ENCODE results near the gene SERTAD1.
A peak's percentile ranks its signal among the peaks of the same experiment; 100 is the strongest.
"Not testable (repeated sequence)": the region's sequence is repeated elsewhere in the genome, so short reads cannot be mapped to it uniquely, and the experiment has no call there.

Gene SERTAD1

GRCh38 chr19:40421993-40422747 is 3.6 kb downstream of the SERTAD1 start:
- DNase-seq (ENCODE audit: low spot score), result no peak

DNA sequence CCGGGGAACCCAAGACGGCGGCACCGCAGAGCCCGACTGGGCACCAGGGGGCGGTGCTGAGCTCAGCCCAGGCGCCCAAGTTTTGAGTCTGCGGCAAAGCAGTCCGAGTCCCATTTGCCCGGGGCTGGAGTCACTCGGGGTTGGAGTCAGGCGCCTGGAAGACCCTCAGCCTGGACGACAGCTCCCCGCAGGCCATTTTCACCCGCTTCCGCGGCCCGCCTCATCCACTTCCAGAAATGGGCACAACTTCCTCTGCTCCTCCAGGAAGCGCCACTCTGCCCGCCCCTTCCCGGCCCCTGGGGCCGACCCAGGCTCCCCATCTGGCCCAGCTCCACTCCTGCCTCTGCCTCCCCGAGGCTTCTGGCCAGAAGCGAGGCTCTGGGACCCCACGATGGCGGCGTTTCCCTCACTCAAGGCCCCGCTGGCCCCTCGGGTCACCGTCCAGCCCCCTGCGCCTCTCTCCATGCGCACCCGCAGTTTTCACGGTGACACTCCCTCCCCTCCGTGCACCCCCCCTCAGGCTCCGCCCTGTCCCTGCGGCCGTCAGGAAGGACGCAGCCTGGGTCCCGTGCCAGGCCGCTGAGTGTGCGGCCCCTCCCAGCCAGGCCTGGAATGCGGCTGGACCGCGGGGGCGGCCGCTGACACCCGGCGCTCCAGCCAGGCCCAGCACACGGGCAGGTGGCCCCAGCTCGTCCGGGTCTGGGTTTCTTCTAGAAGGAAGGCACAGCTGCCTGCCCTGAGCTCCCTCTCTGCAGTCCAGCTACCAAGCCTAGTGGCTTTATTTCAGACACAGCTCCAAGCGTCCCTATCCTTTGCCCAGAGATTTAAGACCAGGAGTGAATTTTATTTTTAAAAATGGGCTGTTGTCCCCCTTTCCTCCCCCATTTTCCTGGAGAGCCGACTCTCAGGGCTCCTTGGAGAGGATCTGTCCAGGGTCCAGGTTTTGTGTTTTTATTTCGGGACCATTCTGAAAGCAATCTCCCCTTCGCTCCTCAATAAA is 4.7 kb downstream of the SERTAD1 start:
- DNase-seq (ENCODE audit: low spot score), result peak; percentile 88

GRCh38 chr19:40420451-40420765 is 5.4 kb downstream of the SERTAD1 start:
- no peak for DNase-seq (ENCODE audit: low spot score)

DNA sequence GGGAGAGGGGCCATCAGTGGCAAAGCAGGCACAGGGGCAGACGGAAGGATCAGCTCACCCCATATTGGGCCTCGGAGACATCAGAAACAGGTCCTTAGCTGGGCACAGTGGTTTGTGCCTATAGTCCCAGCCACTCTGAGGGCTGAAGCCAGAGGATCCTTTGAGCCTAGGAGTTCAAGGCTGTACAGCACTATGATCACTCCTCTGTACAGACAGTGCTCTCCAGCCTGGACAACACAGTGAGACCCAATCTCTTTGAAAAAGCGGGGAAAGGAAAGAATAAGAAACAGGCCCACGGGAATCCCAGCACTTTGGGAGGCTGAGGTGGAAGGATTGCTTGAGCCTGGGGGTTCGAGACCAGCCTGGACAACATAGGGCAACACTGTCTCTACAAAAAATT is 6.0 kb downstream of the SERTAD1 start:
- no peak for DNase-seq (ENCODE audit: low spot score)

DNA sequence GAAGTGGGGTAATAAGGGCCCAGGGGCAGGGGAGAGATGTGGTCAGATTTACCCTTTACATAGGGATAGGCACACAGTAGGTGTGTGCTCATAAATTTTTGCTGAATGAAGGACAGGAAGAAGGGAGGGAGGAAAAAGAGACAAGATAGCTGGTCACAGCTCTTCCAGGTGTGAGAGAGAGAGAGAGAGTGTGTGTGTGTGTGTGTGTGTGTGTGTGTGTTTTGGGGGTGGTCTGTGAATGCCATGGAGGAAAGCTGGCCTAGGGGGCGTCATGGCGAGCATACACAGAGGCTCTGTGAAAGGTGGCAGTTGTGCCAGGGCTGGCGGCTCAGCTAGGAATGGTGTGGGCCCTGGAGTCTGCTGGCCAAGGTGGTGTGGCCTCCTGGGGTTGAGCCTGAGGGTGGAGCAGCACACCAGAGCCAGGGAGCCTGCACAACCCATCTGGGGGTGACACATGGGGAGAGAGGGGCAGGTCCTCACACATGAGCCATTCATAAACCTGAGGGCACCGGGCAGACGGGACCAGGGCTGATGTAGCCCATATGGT is 6.7 kb downstream of the SERTAD1 start:
- DNase-seq (ENCODE audit: low spot score), result no peak

DNA sequence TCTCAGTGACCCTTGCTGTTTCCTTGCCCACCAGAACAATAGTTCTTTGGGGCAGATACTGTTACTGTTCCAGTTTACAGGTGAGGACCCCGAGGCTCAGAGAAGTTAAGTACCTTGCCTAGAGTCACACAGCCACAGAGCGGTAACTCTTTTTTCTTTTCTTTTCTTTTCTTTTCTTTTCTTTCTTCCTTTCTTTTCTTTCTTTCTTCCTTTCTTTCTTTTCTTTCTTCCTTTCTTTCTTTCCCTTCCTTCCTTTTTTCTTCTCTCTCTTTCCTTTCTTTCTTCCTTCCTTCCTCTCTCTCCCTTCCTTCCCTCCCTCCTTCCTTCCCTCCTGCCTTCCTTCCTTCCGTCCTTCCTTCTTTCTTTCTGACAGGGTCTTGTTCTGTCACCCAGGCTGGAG is 7.8 kb downstream of the SERTAD1 start:
- no peak for DNase-seq (ENCODE audit: low spot score)

GRCh38 chr19:40417643-40417981 is 8.2 kb downstream of the SERTAD1 start:
- no peak for DNase-seq (ENCODE audit: low spot score)

DNA sequence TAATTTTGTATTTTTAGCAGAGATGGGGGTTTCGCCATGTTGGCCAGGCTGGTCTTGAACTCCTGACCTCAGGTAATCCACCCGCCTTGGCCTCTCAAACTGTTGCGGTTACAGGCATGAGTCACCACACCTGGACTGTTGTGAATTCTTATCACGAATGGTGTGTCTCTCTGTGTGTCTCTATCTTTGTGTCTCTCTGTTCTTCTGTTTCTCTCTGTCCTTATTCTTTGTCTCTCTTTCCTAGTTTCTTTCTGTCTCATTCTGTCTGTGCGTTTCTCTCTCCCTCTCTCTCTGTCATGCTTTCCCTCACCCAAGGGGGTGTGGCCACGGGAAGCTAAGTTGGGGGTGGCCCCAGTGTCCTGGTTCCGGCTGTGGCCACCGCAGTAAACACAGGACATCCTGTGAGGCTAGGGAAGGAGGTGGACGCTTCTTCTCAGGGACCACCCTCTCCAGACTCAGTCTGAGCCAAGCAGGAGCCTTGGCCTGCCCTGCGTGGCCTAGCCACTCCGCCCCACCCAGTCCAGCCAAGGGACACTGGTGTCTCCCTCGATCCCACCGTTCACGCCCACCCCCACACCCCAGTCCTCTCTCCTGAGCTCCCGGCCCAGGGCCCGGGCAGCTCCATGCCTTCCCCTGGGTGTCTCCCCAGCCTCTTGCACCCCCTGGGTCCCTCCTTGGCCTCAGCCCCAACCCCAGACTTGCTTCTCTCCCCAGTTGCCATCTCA is 8.7 kb downstream of the SERTAD1 start:
- DNase-seq (ENCODE audit: low spot score), result no peak

DNA sequence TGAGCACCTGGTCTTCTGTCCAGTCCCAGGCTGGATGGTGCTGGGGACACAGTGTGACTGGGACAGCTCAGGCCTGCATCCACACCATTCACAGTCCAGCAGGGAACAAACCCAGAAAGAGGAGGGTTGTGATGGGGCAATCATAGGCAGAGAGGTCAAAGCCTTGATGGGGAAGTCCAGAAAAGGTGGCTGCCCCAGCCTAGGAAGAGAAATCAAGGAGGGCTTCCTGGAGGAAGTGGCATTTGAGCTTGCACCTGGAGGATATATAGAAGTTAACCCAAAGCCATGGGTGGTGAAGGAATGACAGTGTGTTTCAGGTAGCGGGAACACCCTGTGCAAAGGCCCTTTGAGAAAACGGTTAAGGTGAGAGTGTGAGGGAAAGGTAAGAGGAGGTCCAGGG is 10.0 kb downstream of the SERTAD1 start:
- no peak for DNase-seq (ENCODE audit: low spot score)

- no peak for DNase-seq (ENCODE audit: low spot score)
Observed at GRCh38 chr19:40414542-40415535, 11.0 kb downstream of the SERTAD1 start.

GRCh38 chr19:40413291-40413845 is 12.4 kb downstream of the SERTAD1 start, which contains the start of gene PRX:
PRX (minus strand) TSS chr19:40413378; CDS start chr19:40407932, 5,446 bp downstream.
- peak; percentile 82 for DNase-seq (ENCODE audit: low spot score)

- no peak for DNase-seq (ENCODE audit: low spot score)
Observed at GRCh38 chr19:40412866-40413265, 12.9 kb downstream of the SERTAD1 start.

GRCh38 chr19:40411958-40412499 is 13.8 kb downstream of the SERTAD1 start:
- DNase-seq (ENCODE audit: low spot score), result no peak

DNA sequence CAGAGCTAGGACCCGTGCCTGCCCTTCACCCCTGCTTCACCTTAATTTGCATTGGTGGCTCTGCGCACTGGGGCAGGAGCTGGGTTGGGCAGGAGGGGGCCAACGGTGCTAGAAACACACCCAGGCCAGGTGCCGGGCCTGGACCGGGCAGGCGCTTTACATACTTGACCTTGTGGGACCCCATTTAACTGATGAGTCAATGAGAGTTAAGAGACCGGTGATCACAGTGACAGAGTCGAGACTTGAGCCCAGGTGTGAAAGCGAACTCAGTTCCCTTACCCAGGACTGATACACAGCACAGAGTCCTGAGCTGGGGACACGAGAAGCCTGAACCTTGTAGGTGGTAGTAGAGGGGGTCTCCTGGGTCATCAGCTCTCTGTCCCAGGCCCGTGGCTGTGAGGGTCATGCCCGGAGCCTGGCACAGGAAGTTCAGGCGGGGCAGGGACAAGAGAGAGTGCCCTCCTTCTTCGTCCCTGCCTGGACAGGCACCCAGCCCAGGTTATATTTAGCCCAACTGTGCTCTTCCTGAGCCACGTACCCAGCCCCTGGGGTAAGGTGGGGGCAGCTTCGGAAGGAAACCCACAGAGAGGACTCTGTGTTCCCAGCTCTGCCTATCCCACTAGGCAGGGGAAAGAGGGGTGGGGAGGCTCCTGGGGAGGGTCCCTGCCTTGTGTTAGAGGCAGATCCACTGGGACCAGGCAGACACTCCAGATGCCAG is 14.5 kb downstream of the SERTAD1 start:
- no peak for DNase-seq (ENCODE audit: low spot score)

GRCh38 chr19:40410030-40410389 is 15.8 kb downstream of the SERTAD1 start:
- DNase-seq (ENCODE audit: low spot score), result no peak

GRCh38 chr19:40408598-40408925 is 17.2 kb downstream of the SERTAD1 start:
- not testable (repeated sequence) for DNase-seq (ENCODE audit: low spot score)

DNA sequence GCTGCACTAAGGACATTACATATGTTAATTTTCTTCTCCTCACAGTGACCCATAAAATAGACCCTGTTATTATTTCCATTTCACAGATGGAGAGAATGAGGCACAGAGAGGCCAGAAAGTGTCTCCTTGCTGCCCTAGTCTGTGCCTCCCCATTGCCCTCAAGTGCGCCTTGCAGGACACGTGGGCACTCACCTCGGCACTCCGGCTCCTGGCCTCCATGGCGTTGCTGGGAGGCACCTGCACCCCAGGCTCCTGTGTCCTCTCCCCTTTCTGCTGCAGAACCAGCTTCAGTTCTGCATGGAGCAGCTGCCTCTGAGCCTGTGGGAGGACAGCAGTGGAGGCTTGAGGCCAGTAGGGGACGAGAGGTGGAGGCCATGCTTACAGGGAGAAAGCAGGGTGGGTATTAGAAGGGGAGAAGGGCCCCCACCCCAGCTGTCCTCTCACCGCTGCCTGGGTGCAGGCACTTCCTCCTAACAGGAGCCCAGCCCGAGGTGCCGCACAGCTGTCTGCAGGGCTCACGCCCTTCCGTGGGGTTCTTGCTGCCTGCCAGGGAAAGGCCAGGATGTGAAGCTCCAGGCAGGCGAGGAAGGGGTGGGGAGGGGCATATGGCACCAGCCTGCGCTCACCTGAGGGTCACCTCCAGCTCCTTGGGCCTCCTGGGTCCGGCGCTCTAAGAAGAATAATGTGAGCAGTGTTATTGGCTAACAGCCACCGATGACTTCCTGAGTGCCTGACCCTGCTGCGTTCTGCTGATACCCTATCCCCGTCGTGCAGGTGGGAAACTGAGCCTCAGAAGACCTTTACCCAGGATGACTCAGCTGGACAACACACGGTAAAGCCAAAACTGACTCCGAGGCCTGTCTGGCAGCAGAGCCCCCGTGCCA is 17.8 kb downstream of the SERTAD1 start:
- no peak for DNase-seq (ENCODE audit: low spot score)

GRCh38 chr19:40403262-40403984 is 22.4 kb downstream of the SERTAD1 start:
- peak; percentile 95 for DNase-seq (ENCODE audit: low spot score)

Measured in iPS-NIHi11 (cell line).